ENCODE measurements around the gene ADM5. TPM values are rescaled to one million over a fixed set of nuclear protein-coding genes. Genes with fewer than 3 reads are reported as not detected.

ADM5 gene
- total RNA-seq, 1 donor from 2014 or later = 2.1 TPM

DNA sequence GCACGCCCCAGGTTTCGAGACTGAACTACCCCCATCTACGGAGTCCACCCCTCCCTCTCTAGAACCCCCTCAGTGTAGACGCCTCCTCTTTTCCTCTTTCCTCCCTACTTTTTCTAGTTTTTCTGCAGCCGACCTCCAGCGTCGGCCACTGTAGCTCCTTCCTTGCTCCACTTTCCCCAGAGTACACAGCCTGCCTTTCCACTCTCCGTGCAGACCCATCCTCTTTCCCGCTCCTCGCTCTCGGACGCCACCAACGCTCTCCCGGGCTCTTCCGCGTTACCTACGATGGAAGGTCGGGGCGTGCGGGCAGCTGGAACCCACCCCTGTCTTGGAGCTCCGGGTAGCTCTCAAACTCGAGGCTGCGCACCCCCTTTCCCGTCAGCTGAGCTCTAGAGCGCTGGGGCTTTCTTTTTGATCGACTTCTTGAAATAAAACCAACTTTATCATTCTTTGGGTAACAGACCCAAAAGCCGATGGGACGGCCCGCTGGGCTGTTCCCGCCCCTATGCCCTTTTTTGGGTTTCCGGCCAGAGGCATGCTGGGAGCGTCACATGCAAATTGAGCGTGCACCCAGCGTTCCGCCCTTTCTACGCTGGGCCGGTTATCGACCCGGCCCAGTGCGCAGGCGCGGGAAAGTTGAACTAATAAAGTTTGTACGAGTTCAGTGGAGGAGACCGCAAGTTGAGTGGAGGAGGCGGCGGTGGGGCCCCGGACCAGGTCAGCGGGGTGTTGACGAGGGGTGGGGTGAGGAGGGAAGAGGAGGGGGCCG is 23.9 kb upstream of the ADM5 start, which contains the start of the genes BCL2L12 and IRF3:
TSS of gene BCL2L12 (plus strand) at position 583 of the 769 bp plus-strand sequence. CDS start 760 bp downstream, outside the sequence.
TSS of gene IRF3 (minus strand) at position 507 of the 769 bp plus-strand sequence. CDS start 1,019 bp downstream, outside the sequence.
- peaks cover 23% of the 10 kb centered on the region for H3K4me1 ChIP-seq
- peak; percentile 94 for ATAC-seq
- H3K27ac ChIP-seq = peak within 1 kb of the TSS; percentile 89
- peak; percentile 98 for DNase-seq
- intact Hi-C loops (cut with DNase I) = no loop called here
- TF ChIP-seq, protein P1, sequence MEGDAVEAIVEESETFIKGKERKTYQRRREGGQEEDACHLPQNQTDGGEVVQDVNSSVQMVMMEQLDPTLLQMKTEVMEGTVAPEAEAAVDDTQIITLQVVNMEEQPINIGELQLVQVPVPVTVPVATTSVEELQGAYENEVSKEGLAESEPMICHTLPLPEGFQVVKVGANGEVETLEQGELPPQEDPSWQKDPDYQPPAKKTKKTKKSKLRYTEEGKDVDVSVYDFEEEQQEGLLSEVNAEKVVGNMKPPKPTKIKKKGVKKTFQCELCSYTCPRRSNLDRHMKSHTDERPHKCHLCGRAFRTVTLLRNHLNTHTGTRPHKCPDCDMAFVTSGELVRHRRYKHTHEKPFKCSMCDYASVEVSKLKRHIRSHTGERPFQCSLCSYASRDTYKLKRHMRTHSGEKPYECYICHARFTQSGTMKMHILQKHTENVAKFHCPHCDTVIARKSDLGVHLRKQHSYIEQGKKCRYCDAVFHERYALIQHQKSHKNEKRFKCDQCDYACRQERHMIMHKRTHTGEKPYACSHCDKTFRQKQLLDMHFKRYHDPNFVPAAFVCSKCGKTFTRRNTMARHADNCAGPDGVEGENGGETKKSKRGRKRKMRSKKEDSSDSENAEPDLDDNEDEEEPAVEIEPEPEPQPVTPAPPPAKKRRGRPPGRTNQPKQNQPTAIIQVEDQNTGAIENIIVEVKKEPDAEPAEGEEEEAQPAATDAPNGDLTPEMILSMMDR (IDR thresholded peaks at IDR 0.05) = no peak
- H3K4me3 ChIP-seq = peak within 1 kb of the TSS; percentile 99
- no peaks in the 10 kb centered on the region for H3K27me3 ChIP-seq (ENCODE audit: low read depth)
- H3K36me3 ChIP-seq = peaks cover 30% of the 10 kb centered on the region
- no peaks in the 10 kb centered on the region for H3K9me3 ChIP-seq

DNA sequence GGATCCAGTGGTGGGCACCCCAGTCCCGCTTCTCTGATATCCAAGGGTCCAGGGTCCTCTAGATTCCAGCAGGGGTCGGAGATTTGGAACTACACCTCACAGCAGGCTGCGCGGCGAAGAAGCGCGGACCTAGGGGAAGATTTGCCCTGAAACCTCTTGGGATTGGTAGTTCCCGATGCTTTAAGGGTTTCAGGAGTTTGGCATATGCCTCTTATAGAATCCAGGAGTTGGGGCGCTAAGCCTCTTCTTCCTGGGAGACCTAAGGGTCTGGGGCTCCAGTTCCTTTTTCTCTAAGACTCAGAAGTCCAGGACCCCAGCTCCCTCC is 23.3 kb upstream of the ADM5 start:
- DNase-seq = no peak
- H3K4me1 ChIP-seq = peaks cover 23% of the 10 kb centered on the region
- peak overlapping the region; percentile 99 for H3K4me3 ChIP-seq
- H3K36me3 ChIP-seq = peaks cover 24% of the 10 kb centered on the region
- TF ChIP-seq, protein P1 (IDR thresholded peaks at IDR 0.05) = no peak
- H3K27ac ChIP-seq = peak overlapping the region; percentile 89
- no peaks in the 10 kb centered on the region for H3K27me3 ChIP-seq (ENCODE audit: low read depth)
- no peaks in the 10 kb centered on the region for H3K9me3 ChIP-seq
- ATAC-seq = no peak
- intact Hi-C loops (cut with DNase I) = no loop called here

DNA sequence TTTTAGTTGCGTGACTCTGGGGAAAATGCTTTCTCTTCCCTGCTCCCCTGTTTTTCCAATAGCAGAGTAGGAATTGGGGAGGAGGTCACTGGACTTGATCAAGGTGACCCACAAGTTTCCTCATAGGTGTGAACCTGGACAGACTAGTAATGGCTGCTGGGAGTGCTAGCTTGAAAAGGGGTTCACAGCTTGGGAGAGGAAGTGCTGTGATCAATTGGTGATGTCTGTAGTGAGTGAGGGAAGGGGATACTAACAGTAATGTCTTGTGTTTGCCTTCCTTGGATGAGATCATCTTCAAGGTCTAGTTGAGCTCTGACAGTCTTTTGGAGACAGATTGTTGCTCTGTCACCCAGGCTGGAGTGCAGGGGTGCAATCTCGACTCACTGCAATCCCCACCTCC is 21.9 kb upstream of the ADM5 start:
- intact Hi-C loops (cut with DNase I) = no loop called here
- H3K4me3 ChIP-seq = no peak overlapping the region
- TF ChIP-seq, protein P1 (IDR thresholded peaks at IDR 0.05) = no peak
- no peak overlapping the region for H3K27ac ChIP-seq
- DNase-seq (no peak), ATAC-seq (no peak)
- H3K9me3 ChIP-seq = no peaks in the 10 kb centered on the region
- no peaks in the 10 kb centered on the region for H3K27me3 ChIP-seq (ENCODE audit: low read depth)
- H3K4me1 ChIP-seq = peaks cover 31% of the 10 kb centered on the region
- peaks cover 10% of the 10 kb centered on the region for H3K36me3 ChIP-seq

DNA sequence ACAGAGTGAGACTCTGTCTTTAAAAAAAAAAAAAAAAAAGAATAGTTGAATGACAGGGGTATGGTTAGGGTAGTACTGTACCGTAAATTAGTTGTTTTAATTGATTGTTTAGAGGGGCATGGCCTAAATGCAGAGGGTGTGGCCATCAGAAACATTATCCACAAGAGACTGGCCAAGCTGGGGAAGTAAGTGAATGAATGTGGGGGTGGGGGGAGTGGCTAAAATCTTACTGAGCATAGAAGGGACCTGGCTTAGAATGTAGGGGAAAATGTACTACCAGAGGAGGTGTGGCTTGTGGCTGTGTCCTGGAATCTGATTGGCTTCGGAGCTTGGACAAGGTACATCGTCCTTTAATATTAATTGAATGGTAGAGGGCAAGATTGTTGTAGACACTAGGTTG is 19.9 kb upstream of the ADM5 start:
- ATAC-seq = no peak
- Histone ChIP-seq H3K9me3 (no peaks in the 10 kb centered on the region), H3K27ac (no peak overlapping the region), H3K27me3 (ENCODE audit: low read depth) (no peaks in the 10 kb centered on the region), H3K36me3 (peaks cover 3% of the 10 kb centered on the region), H3K4me3 (no peak overlapping the region), H3K4me1 (peaks cover 19% of the 10 kb centered on the region)
- intact Hi-C loops (cut with DNase I) = no loop called here
- no peak for DNase-seq
- TF ChIP-seq, protein P1 (IDR thresholded peaks at IDR 0.05) = no peak

DNA sequence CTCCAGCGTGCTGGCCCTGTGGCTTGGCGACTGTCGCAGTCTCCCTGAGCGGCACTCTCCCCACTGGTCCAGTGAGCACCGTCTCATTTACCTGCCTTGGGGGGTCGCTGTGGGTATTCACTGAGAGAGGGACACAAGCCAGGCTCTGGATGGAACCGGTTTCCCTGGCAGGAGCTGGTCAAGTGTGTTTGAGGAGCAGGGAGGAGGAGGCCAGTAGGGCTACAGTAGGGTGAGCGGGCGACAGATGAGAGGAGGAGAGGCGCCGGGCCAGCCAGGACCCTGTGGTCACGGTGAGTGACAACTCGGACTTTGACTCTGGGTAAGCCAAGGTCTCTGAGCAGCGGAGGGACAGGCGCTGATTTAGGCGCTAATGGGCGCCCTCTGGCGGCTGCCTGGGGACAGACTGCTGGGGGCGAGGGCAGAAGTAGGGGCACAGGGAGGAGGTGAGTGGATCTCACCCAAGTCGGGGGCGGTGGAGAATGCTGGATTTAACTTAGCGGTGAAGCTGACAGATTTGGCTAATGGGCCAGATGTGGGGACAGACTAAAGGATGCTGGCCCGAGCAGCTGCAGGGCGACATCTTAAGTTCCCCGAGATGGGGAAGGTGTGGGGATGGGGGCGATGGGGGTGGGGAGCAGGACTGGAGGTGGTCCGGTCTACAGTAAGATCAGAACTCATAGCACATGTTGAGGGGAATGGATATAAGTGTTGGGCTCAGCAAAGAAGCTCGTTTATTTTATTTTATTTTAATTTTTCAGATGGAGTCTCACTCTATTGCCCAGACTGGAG is 17.1 kb upstream of the ADM5 start:
- Histone ChIP-seq H3K27ac (no peak overlapping the region), H3K4me1 (peaks cover 15% of the 10 kb centered on the region), H3K27me3 (ENCODE audit: low read depth) (no peaks in the 10 kb centered on the region), H3K4me3 (no peak overlapping the region), H3K9me3 (no peaks in the 10 kb centered on the region), H3K36me3 (peaks cover 3% of the 10 kb centered on the region)
- intact Hi-C loops (cut with DNase I) = no loop called here
- TF ChIP-seq, protein P1 (IDR thresholded peaks at IDR 0.05) = peak; percentile 89
- ATAC-seq (peak; percentile 18 to 21), DNase-seq (peak; percentile 84)
